ENCODE measurements around the gene DUSP8.

The DUSP8 gene

DNA sequence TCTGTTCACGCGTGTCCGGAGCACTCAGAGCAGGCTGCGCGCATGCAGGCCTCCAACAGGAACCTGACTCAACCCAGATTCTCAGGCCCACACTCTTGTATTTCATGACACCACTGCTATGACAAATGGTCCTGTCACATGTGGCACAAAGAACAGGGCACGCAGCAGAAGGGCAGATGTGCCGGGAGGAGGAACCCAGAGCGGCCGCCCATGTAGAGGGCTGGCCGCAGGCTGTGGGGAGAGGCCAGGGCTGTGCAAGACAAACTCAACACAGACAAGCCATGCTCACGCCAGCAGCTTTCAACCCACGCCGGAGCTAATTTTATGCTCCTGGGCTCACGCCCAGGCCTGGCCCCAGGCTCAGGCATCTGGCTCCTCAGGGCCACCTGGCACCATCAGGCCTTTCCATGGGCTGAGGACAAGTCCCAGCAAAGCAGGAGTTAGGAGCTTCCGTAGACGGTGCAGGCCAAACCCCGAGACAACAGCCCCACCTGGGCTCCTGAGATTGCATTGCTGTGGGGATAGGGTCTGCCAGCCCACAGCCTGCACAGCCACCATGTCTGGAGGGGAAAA lies 40.0 kb downstream of the DUSP8 start:
- H3K27ac ChIP-seq, result peak overlapping the region; percentile 99
- CTCF ChIA-PET, result interaction anchor here (0.5 to 1.6 kb wide), 4 partner anchors 14 to 302 kb away, joined by 3 to 10 read pairs (median 5); no protein-coding TSS in a partner anchor
- peak; percentile 63 for DNase-seq (ENCODE audit: low spot score)
- TF ChIP-seq, protein P1, sequence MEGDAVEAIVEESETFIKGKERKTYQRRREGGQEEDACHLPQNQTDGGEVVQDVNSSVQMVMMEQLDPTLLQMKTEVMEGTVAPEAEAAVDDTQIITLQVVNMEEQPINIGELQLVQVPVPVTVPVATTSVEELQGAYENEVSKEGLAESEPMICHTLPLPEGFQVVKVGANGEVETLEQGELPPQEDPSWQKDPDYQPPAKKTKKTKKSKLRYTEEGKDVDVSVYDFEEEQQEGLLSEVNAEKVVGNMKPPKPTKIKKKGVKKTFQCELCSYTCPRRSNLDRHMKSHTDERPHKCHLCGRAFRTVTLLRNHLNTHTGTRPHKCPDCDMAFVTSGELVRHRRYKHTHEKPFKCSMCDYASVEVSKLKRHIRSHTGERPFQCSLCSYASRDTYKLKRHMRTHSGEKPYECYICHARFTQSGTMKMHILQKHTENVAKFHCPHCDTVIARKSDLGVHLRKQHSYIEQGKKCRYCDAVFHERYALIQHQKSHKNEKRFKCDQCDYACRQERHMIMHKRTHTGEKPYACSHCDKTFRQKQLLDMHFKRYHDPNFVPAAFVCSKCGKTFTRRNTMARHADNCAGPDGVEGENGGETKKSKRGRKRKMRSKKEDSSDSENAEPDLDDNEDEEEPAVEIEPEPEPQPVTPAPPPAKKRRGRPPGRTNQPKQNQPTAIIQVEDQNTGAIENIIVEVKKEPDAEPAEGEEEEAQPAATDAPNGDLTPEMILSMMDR (conservative IDR thresholded peaks at IDR 0.05; ENCODE audit: low read depth), result peak; percentile 50
- POLR2A ChIA-PET (ENCODE audit: low non-redundant PET), result interaction anchor here (0.5 kb wide), 1 partner anchor 90 kb away, joined by 4 read pairs; no protein-coding TSS in a partner anchor

DNA sequence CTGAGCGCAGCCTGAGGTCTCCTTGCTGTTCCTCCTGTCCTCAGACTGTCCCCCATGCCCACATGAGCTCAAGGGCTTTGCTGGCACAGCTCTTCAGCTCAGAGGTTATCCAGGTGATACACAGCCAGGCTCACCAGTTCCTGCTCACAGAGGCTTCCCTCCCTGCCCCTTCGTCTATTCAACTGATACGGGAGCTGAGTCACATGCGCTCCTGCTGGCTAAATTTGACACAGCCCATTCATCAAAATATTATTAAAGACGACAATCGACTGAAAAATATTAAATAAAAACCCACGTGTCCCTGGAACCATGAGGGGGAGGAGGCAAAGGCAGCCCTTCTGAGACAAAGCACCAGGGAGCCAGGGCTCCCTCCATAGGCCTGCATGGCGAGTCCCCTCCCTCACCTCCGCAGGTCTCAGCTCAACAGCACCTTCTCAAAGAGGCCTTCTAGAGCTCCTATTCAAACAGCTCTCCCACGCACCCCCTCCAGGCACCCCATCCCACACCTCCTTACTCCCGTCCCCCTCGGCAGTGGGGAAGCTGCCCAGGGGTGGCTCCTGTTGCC lies 40.5 kb downstream of the DUSP8 start:
- CTCF ChIA-PET, result interaction anchor here (0.6 to 1.0 kb wide), 3 partner anchors 15 to 225 kb away, joined by 3 to 5 read pairs (median 4); no protein-coding TSS in a partner anchor
- TF ChIP-seq, protein P1 (conservative IDR thresholded peaks at IDR 0.05; ENCODE audit: low read depth), result no peak
- POLR2A ChIA-PET (ENCODE audit: low non-redundant PET), result interaction anchor here (0.5 kb wide), 1 partner anchor 89 kb away, joined by 4 read pairs; no protein-coding TSS in a partner anchor
- peak; percentile 62 for DNase-seq (ENCODE audit: low spot score)
- peak overlapping the region; percentile 99 for H3K27ac ChIP-seq

DNA sequence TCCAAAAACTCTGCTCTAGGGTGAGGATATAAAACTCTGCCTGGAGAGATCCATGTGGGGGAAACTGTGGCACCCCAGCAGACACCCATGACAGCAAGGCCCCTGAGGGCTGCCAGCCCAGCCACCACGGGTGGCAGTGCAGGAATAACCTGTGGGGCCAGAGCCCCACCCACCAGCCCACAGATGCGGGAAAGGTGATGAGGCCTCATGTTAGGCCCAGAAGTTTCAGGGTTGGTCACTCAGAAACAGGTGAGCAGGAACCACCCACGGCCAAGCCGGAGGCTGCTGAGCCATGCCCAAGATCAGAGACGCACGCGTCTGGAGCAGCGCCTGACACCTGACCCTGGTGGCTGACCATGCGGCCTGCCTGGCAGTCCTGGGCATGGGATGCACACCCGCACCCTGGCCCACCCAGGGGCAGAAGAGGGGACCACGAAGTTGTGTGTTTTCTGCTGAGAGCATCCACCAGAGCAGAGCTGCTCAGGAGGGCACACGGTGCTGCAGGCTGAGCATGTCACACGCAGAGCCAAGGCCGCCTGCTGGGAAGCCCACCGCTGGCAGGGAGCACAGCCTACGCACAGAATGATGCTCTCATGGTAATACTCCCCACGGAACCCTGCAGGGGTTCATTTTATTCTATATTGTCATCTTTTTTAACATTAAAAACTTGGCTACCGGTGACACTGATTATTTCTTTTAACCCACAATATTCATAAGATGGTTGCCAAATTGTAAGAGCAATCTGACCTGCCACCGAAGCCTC lies 41.2 kb downstream of the DUSP8 start:
- ChIA-PET POLR2A (ENCODE audit: low non-redundant PET) (no interaction called here), CTCF (interaction anchor here (0.8 kb wide), 1 partner anchor 22 kb away, joined by 4 read pairs; no protein-coding TSS in a partner anchor)
- H3K27ac ChIP-seq, result peak overlapping the region; percentile 99

DNA sequence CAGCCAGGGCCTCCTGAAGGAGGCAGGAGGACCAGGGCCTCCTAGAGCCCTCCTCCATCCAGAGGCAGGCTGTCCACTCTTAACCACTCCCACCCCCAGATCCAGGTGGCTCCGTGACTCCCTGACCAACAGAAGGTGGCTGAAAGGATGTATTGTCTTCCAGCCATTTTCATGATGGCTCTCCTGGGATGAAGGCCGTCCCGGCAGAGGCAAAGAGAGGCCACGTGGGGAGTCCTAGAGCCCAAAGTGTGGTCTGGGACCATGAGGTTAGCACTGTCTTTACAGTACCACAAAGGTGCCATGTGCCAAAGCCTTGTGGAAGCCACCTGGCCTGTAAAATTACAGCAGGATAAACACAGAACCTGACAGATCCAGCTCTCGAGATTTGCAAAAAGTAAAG lies 42.3 kb downstream of the DUSP8 start:
- TF ChIP-seq, protein P1 (conservative IDR thresholded peaks at IDR 0.05; ENCODE audit: low read depth), result no peak
- CTCF ChIA-PET, result no interaction called here
- POLR2A ChIA-PET (ENCODE audit: low non-redundant PET), result no interaction called here
- DNase-seq (ENCODE audit: low spot score), result no peak
- H3K27ac ChIP-seq, result peak overlapping the region; percentile 31; the same call in 1 of the 2 replicates

More for the DNA sequence above, 41.2 kb downstream of the DUSP8 start:
- TF ChIP-seq, protein P1 (conservative IDR thresholded peaks at IDR 0.05; ENCODE audit: low read depth), result no peak
- no peak for DNase-seq (ENCODE audit: low spot score)

DNA sequence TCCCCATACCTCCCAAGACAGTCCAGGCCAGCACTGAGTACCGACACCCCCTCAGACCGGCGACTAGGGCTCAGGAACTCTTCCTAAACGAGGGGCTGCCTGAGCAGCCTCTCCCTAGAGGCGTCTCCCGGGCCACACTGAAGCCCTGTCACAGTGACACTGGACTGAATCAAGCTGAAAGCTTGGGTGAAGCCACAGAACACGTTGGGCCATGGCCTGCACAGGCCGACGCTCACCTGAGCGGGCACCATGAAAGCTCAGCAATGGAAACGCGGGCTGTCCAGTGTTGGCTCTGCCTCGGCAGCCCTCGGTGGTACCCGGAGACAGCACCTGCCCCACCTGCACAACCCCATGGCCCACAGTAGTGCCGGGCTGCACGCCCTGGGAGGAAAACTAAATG lies 42.8 kb downstream of the DUSP8 start:
- TF ChIP-seq, protein P1 (conservative IDR thresholded peaks at IDR 0.05; ENCODE audit: low read depth), result no peak
- CTCF ChIA-PET, result no interaction called here
- POLR2A ChIA-PET (ENCODE audit: low non-redundant PET), result no interaction called here
- H3K27ac ChIP-seq, result peak overlapping the region; percentile 31; the same call in 1 of the 2 replicates
- DNase-seq (ENCODE audit: low spot score), result no peak

DNA sequence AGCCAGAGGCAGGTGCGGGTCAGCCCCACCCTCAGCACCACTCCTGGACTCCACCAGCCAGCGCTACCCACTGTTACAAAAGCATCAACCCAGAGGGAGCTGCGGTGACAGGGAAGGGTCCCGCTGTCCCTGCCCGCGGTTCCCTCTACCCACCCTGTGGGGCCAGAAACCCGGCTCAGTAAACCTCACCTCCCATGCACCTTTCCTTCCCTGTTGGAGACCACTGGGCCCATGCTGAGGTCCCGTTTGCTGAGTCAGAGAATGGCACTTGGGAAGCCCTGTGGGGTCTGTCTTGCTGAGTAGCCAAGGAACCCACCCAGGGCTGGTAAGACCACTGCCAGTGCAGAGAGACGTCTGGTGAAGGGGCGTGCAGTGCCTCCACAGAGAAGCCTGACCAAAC lies 43.4 kb downstream of the DUSP8 start:
- no peak for DNase-seq (ENCODE audit: low spot score)
- ChIA-PET CTCF (no interaction called here), POLR2A (ENCODE audit: low non-redundant PET) (no interaction called here)
- no peak overlapping the region; the same call in 1 of the 2 replicates for H3K27ac ChIP-seq
- TF ChIP-seq, protein P1 (conservative IDR thresholded peaks at IDR 0.05; ENCODE audit: low read depth), result no peak
